NCI-H2196 (cell line): ENCODE data around the gene ZDHHC12.

Source experiments
- DNase-seq: peaks from one replicate; lab custom pipeline; 2025; ENCODE audit not compliant: unreplicated experiment; lab: John Stamatoyannopoulos, UW

Gene ZDHHC12

DNA sequence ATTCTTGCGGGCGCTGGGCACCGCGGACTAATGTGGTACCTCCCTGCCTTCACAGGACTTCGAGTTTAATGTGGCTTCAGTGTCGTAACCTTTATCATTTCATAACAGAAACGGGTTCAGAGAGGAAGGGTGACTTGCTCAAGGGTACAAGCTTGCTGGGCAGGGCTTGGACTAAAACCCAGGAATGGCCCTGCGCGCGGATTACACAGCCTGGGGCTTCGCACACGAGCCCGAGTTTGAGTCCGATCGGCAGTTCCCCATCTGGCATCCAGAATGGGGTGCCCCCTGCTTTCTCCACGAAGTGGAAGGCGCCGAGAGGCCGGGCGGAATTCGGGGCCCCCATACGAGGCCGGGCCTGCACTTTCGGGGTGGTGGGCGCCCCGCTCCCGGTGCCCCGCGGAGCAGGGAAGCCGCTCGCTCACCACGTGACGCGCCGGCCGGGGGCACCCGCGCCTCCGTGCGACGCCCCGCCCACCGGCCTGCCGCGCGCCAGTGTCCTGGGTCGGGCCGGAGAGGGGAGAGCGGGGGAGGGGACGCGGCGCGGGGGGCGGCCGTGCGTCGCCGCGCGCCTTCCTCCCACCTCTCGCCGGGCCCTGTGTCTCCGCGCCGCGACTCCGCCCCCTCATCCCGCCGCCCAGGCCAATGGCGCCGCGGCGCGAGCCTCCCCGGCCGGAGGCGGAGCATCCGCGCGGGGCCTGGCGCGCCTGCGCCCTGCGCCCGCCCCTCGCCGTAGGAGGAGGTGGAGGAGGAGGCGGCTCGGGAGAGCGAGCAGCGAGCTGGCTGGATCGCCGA, 35.2 kb downstream of the ZDHHC12 start, which contains the start of gene SET:
Gene SET (plus strand): TSS at position 722 of the 792 bp plus-strand sequence. CDS start 361 bp downstream, outside the sequence.
- peak; percentile 96 for DNase-seq

DNA sequence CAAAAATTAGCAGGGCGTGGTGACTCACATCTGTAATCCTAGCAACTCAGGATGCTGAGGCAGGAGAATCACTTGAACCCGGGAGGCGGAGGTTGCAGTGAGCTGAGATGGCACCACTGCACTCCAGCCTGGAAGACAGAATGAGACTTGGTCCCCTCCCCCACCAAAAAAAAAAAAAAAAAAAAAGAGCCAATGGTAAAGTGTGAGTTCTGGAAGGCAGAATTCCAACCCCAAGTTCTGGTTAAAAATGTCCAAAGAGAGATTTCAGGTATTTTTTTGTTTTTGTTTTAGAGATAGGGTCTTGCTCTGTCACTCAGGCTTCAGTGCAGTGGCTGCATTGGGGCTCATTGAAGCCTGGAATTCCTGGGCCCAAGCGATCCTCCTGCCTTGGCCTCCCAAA, 36.5 kb downstream of the ZDHHC12 start:
- DNase-seq: no peak

DNA sequence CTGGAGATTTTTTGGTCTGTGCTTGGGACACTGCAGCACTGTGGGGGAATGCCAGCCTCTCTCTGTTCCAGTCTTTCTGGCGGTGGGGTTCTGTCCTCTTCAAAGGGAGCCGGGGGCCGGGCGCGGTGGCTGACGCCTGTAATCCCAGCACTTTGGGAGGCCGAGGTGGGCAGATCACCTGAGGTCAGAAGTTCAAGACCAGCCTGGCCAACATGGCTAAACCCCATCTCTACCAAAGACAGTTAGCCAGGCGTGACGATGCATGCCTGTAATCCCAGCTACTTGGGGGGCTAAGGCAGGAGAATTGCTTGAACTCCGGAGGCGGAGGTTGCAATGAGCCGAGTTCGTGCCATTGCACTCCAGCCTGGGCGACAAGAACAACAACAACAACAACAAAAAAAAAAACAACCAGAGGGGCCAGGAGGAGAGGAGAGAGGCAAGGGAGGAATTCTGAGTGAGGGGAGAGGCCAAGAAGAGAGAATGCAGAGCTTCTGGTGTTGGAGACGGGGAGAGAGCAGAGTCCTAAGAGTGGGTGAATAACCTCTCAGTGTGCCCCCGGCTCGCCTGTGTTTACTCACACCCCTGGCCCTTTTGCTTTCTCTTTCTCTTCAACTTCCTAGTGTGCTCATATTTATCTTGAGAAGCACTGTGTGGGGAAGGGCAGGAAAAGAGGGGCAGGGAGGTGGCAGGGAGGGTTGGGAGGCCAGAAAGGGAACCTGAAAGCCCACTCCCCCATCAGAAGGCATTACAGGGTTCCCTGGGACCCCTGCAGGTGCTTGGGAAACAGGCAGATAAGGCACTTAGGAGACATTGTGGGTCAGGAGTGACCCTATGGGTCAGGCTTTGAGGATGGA, 38.1 kb downstream of the ZDHHC12 start:
- no peak for DNase-seq

- peak; percentile 79 for DNase-seq
These were observed 39.4 kb downstream of the ZDHHC12 start for GRCh38 chr9:128684325-128685199.

DNA sequence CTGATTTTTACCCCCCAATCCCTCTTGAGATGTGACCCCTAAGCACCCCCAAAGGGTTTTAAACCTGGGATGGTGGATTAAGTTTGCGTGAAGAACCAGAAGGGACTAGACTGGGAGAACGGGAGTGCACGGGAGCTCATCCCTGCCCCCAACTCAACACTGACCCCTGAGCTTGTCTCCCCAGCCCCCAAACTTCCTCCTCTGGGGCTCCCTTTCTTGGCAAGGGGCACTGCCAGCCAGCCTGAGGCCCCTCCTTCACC, 39.9 kb downstream of the ZDHHC12 start:
- no peak for DNase-seq

DNA sequence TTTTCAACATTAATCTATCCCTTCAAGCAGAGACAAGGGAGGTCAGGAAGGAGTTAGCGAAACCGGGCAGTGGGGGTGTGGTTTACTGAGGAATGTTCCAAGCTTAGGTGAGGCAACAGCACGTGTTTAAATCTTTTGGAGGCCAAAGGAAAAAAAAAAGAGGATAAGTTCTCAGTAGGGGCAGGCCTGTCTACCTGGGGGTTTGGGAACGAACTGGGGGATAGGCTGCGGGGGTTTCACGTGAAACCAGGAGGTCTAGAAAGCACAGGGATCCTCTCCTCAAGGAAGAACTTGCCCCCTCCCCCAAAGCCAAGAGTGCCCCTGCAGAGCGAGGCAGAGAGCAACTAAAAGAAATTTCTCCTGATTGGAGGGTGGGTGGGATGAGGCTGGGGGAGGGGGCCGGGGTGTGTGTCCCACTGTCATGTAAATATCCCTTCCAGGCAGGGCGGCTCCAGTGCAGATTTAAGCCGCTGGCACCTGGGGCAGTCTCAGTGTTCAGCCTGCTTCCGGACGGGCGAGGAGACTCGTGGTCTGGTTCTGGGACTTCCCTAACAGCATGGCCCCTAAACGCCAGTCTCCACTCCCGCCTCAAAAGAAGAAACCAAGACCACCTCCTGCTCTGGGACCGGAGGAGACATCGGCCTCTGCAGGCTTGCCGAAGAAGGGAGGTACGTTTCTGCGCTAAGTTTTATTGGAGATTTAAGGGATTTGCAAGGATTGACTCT, 40.4 kb downstream of the ZDHHC12 start:
- no peak for DNase-seq

DNA sequence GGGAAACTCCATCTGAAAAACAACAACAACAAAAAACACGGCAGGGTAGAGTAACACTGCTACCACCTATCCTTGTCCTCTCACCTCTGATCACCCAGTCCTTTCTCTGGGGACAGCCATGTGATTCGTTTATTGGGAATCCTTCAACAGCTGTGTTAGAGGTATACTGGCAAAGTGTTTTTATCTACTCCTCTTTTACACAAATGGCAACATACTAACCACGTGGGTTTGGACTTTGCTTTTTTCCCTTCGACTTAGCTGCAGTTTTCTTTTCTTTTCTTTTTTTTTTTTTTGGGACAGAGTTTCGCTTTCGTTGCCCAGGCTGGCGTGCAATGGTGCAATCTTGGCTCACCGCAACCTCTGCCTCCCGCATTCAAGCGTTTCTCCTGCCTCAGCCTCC, 46.1 kb downstream of the ZDHHC12 start:
- no peak for DNase-seq

- no peak for DNase-seq
These were observed 48.5 kb downstream of the ZDHHC12 start for GRCh38 chr9:128675382-128675781.
